HL-60 (cell line): Measurements from ENCODE around the gene GPC5.

Experiments
- DNase-seq, 2 experiments: peaks; one replicate each; pipeline ENCODE4 v3.0.0-alpha.2; 2010 to 2020; ENCODE audit warnings: low read depth in 1 of 2, low spot score in 1 of 2
- H3K27ac ChIP-seq: fragments of 250-450 bp; sonication (Bioruptor Pico); replicated peaks from 2 replicates; pipeline ENCODE4 v1.5.1; 2020; ENCODE audit warnings: mild to moderate bottlenecking, moderate library complexity
- H3K27me3 ChIP-seq: fragments of 250-450 bp; sonication (Bioruptor Pico); 2 replicates; pipeline ENCODE4 v1.5.1; 2021; ENCODE audit warnings: mild to moderate bottlenecking, moderate library complexity; ENCODE audit not compliant: insufficient read depth, poor library complexity, severe bottlenecking
- H3K4me3 ChIP-seq: replicated peaks from 2 replicates; pipeline ENCODE4 v1.5.1; 2011; ENCODE audit warnings: mild to moderate bottlenecking, control low read depth, low read length; ENCODE audit not compliant: insufficient read depth
- CTCF ChIP-seq: IDR thresholded peaks from one replicate; pipeline ENCODE4 v1.5.1; 2011; ENCODE audit warnings: low read length, control low read depth, inconsistent platforms; ENCODE audit not compliant: insufficient read depth
- GABPA ChIP-seq: IDR thresholded peaks from 2 replicates; pipeline ENCODE4 v1.6.1; 2012; ENCODE audit warnings: low read depth
- POLR2AphosphoS5 ChIP-seq: IDR thresholded peaks from 2 replicates; pipeline ENCODE4 v1.6.1; 2012; ENCODE audit warnings: low read depth
- SPI1 ChIP-seq: IDR thresholded peaks from 2 replicates; pipeline ENCODE4 v1.6.1; 2012; ENCODE audit warnings: low read depth, mild to moderate bottlenecking, borderline replicate concordance
- TF ChIP-seq, protein P1 (sequence below): IDR thresholded peaks from 2 replicates; pipeline ENCODE4 v1.6.1; 2012; ENCODE audit warnings: low read depth; ENCODE audit not compliant: insufficient replicate concordance

The GPC5 gene

DNA sequence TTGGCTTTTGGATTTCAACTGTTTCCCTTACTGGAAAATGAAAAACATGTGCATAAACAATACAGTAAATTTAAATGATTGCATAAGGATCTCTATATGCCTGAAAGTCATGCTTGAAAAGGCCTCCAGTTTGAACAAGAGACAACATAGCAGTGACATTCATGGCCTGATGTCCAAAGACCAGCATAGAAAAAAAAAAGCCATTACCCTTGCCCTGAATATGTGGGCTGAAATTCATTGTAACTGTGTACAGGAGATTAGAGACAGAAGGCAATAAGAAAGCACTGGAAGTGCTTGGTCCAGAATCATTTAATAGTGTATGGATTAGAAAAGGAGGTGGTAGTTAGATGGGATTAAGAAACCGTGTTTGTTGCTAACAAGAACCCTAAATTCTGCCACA is 35.5 kb upstream of the GPC5 start:
- TF ChIP-seq SPI1 = no peak
- TF ChIP-seq, protein P1, sequence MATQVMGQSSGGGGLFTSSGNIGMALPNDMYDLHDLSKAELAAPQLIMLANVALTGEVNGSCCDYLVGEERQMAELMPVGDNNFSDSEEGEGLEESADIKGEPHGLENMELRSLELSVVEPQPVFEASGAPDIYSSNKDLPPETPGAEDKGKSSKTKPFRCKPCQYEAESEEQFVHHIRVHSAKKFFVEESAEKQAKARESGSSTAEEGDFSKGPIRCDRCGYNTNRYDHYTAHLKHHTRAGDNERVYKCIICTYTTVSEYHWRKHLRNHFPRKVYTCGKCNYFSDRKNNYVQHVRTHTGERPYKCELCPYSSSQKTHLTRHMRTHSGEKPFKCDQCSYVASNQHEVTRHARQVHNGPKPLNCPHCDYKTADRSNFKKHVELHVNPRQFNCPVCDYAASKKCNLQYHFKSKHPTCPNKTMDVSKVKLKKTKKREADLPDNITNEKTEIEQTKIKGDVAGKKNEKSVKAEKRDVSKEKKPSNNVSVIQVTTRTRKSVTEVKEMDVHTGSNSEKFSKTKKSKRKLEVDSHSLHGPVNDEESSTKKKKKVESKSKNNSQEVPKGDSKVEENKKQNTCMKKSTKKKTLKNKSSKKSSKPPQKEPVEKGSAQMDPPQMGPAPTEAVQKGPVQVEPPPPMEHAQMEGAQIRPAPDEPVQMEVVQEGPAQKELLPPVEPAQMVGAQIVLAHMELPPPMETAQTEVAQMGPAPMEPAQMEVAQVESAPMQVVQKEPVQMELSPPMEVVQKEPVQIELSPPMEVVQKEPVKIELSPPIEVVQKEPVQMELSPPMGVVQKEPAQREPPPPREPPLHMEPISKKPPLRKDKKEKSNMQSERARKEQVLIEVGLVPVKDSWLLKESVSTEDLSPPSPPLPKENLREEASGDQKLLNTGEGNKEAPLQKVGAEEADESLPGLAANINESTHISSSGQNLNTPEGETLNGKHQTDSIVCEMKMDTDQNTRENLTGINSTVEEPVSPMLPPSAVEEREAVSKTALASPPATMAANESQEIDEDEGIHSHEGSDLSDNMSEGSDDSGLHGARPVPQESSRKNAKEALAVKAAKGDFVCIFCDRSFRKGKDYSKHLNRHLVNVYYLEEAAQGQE = no peak
- no peak for TF ChIP-seq CTCF
- TF ChIP-seq GABPA = no peak
- no peak for TF ChIP-seq POLR2AphosphoS5
- Histone ChIP-seq H3K27me3 (no peaks in the 10 kb centered on the region), H3K4me3 (no peak overlapping the region), H3K27ac (no peak overlapping the region)
- DNase-seq = no peak

GRCh38 chr13:91368101-91368500 is 30.3 kb upstream of the GPC5 start:
- Histone ChIP-seq H3K27ac (no peak overlapping the region), H3K4me3 (no peak overlapping the region), H3K27me3 (peaks cover 10% of the 10 kb centered on the region)
- TF ChIP-seq GABPA (no peak), SPI1 (no peak), CTCF (no peak), POLR2AphosphoS5 (no peak)
- TF ChIP-seq, protein P1 = no peak
- DNase-seq = no peak

- H3K27me3 ChIP-seq = peaks cover 10% of the 10 kb centered on the region
- DNase-seq = no peak
- H3K27ac ChIP-seq = no peak overlapping the region
- TF ChIP-seq POLR2AphosphoS5 (no peak), GABPA (no peak), CTCF (no peak), SPI1 (no peak)
- TF ChIP-seq, protein P1 = no peak
- no peak overlapping the region for H3K4me3 ChIP-seq
These were observed 29.6 kb upstream of the GPC5 start for GRCh38 chr13:91368676-91369440.
